Activated CD8-positive, alpha-beta memory T cell treated with anti-CD3 and anti-CD28 coated beads for 48 hours (primary cell): ENCODE results near the gene TMEM272.

ENCODE experiments used
- DNase-seq, 3 experiments: peaks; one replicate each; pipeline ENCODE4 v3.0.0-alpha.2; 2020; ENCODE audit warnings: low read depth in 2 of 3, low spot score in 2 of 3

TMEM272 gene

DNA sequence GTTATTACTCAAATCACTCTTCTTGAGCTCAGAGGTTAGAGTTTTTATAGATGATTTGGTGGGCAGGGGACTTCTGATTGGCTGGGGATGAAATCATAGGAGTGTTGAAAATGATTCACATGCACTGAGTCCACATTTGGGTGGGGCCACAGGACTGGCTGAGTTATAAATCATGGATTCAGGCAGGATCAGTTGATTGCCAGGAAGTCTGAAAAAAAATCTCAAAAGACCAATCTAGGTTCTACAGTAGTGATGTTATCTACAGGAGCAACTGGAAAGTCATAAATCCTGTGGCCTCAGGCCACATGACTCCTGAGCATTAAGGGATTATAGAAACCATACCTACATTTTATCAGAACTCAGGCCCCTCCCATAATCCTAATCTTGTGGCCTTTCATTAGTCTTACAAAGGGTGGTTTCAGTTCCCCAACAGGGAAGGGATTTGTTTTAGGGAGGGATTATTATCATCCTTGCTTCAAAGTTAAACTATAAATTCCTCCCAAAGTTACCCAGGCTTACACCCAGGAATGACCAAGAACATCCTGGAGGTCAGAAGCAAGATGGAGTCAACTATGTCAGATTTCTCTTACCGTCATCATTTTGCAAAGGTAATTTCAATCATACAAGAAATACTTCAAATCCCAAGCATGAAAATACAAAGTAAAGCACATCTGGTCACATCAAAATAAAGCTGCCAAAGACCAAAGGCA is 11.2 kb upstream of the TMEM272 start:
- DNase-seq: no peak

DNA sequence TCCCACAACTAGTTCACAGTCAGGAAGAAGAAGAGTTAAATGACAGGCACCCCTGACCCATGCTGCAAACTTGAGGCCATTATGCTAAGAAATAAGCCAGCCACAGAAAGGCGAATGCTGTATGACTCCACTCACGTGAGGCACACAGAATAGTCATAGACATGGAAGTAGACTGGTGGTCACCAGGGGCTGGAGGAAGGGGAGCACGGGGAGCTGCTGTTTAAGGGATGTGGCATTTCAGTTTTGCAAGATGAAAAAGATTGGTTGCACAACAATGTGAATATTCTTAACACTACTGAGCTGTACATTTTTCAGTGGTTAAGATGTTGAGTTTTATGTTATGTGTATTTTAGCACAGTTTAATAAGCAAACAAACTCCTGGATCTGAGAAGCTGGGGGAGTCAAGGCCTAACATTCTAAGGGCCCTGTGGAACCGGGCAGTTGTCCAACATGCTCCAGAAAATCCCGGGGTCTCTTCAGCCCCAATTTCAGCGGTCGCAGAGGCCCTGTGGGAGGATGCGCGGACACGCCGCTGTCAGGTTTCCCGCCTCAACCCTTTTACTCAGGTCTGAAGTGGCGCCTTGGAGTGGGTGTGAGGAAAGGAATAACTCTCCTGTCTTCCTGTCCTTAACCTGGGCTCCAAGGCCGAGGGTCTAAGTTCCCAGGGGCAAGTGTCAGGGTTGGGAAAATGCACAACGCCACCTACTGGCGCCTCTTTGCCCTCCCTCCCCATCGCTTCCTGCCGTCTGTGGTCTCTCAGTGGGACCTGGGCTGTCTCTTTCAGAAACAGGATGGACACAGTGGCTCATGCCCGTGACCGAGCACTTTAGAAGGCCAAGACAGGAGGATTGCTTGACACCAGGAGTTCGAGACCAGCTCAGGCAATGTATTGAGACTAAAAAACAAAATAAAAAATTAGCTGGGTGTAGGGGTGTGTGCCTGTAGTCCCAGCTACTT is 4.4 kb upstream of the TMEM272 start:
- no peak for DNase-seq

DNA sequence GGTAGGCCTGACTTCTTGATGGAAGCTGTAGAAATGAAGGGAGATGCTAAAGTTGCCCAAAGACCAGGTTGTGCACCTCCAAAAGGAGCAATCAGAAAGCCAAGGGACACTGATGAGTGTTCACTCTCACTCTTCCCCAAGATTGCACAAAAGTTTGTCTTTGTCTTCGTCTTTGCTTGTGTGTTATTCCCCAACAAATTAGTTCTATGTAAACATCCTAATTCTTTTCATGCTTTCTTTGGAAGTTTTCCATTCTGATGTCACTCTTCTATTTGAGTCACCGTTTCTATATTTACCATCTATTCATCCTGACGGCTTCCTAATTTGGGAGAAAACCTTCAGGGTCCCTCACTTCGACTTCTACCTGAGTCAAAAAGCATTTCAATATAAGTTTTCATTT is 3.7 kb upstream of the TMEM272 start:
- no peak for DNase-seq

DNA sequence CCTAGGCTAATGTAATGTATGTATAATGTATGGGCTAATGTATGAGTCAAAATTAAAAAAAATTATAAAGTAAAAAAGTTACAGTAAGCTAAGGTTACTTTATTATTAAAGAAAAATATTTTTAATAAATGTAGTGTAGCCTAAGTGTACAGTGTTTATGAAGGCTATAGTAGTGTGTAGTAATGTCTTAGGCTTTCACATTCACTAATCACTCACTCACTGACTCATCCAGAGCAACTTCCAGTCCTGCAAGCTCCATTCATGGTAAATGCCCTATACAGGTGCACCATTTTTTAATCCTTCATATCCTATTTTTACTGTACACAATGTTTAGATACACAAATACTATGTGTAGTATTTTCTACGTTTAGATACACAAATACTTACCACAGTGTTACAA is 1.8 kb upstream of the TMEM272 start:
- DNase-seq: no peak

DNA sequence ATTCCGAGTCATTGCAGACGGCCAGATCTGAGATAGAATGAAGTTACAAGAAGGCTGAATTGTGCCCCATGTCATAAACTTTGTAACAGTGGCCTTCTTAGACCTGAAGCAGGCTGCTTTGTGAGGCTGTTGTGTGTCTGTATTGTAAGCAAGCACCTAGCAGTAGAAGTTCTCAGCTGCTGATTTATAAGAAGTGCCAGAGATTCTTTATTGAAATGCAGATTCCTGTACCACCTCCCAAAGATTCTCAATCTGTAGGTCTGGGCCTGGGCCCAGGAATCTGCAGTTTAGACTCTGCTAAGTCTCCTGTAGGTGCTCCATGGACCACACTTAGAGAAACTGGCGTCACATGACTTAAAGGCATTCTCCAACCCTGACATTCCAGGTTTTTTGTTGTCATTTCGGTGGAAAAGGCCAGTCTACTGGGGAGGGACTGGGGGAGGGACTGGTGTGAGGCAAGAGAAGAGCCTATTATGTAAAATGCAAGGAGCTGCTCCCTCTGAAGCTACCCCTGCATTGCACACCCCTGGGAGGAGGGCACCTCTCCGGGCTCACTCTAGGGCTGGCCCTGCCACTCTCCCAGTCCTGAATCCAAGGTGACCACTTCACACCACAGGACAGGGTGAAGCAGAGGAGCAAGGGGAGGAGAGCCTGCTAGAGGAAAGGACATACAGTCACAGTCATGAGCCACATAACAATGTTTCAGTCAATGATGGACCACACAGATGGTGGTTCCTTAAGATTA is 769 bp upstream of the TMEM272 start:
- no peak for DNase-seq

DNA sequence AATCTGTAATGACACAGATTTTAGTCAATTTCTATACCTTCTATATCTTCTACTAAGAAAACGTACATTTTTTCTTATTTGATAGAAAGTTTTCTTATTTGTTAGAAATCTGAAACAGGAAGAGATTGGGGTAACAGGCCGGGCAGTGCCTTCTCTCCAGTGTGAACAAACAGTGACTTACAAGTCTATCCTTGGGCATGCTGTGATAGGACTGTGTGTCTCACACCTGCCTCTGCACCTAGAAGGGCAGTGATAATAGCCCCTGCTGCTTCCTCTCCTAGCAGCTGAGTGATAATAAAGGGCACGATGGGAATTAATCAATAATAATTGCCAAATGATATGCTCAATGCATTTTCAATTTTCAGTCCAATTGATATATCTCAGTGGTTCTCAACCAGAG is 1.4 kb downstream of the TMEM272 start:
- no peak for DNase-seq

DNA sequence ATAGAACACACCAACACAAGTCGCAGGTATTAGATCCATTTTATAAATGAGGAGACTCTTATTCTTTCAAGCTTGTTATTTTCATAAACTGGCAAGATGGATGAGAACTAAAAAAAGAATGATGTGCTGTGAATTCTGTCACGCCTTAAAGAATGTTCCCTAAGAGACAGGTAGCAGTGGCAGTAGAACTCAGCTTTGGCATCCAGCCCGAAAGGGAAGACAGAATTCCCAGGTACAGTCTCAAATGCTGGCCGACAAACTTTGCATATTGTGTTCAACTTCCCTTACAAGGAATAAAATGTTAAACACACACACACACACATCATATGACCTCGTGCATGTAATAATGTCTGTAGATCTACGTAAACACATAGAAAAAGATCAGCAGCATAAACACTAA is 3.2 kb downstream of the TMEM272 start:
- DNase-seq: no peak

DNA sequence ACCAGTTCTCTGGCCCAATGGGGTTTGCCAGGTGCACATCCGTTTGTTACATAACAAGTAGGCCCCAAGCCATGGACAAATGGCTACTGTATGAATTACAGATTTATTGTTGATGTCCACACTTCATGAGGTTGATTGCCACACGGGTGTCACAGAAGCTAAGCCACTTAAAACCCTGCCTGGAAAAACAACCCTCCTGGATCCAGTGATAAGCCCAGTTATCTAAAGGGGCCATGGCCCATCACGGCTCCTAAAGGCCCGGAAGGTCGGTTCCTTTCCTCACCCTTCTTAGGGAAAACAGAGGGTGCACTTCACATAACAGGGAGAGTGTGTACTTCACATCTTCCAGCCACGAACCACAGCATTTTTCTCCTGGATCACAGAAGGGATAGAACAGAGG is 4.1 kb downstream of the TMEM272 start:
- DNase-seq: no peak

DNA sequence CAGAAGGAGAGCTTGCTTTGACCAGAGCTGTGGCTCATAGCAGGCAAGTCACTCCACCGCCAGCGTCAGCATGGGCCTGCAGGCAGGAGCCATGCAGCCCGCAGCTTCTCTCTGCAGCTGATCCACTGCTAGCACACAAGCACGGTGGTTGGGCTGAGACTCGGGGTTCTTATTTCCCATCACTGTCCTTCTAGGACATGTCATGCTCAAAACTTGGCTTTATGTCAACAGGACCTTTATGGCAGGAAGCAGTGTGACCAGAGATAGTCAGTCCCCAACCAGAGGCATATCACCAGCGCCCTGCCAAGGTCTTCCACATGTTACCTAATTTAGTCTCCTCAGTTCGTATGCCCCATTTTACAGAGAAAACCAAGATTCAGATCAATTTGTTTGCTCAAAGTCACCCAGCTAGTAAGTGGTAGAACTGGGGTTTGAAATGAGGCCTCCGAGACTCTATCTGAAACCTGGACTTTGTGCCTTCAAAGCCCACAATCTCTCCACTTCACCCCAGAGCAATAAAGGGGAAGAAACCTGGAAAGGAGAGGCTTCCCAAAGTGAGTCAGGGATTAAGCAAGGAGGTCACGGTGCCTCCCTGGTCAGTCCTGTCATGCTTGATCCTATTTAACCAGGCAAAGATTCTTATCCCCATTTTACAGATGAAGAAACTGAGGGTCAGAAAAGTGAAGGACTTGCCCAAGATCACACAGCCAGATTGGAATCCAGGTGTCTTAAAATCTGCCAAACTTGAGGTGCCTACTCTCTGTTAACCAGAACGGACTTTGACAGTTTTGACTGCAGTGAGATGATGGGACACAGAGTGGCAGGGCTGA is 5.1 kb downstream of the TMEM272 start:
- DNase-seq: no peak

DNA sequence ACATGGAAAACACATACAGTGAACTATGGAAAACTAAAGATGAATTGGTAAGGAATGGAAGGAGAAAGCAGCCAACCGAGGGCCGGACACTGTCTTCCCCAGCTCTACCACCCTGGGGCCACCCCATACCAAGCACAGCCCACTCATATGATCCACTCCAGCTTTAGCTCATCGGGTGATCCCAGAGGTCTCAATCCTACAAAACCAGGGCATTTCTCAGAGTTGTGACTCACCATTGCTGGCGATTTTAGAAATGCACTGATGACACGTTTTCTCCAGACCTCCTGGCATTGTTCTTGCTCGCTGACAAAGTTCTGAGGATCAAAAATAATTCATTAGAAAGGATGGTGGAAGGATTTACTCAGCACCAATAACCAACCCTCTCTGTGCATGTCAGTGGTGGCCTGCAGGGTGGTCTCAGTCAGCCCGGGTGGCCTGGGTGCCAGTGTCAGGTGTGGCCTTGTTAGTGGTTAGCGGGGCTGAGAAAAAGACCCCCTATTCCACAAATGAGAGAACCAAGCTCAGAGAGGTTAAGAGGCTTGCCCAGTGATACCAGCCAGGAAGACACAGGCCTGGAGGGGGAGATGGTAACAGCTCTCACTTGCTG is 6.6 kb downstream of the TMEM272 start:
- no peak for DNase-seq

DNA sequence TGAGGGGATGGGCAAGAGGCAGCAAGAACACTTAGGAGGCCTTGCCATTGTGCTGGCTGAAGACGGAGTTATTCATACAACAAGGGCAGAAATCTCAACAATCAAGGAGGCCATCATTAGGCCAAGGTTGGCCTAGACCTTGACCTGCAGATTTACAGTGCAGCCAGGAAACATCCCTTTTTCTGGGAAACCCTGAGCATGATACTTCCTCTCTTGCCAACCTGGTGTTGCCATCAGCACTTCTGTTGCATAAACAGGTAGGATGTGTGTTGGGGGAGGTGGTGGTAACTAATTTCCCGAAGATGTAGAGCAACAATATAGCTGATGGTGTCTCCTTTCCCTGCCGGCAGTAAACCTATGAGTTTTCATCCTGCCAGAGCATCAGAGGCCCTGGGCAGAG is 8.0 kb downstream of the TMEM272 start:
- DNase-seq: no peak

DNA sequence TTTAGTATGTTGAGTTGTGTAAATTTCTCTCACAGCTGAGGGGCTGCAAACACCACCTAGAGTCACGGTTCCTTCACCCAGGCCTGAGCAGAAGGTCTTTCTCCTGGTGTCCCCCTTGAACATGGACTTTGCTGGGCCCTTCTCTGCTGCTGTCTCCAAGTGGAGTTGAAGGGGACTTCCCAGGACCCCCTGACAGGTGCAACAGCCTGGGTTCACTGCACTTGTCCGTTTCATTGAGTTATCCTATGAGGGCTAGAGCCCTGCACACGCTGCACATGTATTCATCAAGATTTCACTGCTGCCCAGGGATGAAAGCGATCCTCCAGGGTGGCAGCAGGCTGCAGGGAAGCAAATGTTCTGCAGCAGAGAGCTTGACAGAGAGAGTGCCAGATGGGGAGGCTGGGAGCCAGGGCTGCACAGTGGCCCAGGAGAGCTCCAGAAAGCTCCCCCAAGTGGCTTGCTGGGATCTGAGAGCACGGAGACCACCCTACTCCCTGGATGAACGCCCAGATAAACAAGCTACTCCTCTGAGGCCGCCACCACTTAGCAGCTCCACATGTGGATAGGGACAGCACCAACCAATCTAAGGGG is 10.3 kb downstream of the TMEM272 start:
- no peak for DNase-seq

DNA sequence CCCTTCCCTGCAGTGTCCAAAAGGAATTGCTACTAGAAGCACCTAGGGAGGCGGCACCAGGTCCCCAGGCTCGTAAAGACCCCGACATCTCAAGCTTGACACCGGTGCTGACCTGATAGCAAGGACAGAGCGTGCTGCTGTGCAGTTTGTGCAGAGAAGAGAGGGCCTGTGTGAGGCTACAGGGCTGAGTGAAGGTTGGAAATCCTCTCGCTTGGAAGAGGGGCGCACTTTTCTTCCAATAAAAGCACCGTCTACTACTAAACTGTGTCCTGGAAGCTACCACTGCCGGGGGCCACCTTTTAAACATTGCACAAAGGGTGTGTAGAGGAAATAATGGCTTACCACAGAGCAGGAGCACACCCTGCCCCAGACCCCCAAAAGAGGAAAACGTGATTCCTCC is 11.0 kb downstream of the TMEM272 start:
- no peak for DNase-seq

DNA sequence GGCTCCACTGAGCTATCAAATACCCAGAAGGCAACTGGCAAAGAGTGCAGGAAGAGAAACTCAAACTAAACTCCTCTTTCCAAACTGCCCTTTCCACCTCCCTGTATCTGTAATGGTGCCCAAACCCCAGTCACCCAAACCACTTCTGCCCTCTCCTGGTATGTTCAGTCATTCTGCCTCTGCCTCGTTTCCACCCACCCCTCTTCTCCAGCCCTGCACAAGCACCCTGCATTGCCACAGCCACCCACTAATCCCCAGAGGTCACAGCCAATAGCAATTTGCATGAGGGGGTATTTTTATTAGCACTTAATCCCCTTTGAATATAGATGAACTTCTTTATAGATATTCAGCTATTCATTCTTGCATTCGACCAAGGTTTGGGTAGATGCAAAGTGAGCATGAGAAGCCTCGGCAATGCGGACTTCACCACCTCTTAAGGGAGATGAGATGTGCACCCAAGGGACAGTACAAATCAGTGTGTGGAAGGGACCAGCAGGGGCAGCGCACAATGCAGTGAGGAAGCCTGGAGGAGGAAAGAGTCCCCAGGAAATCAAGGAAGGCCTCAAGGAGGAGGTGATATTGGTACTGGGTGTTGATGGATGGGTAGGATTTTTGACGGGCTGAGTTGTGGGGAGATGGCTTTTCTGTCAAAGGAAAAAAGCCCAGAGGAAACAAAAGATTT is 12.4 kb downstream of the TMEM272 start:
- no peak for DNase-seq

DNA sequence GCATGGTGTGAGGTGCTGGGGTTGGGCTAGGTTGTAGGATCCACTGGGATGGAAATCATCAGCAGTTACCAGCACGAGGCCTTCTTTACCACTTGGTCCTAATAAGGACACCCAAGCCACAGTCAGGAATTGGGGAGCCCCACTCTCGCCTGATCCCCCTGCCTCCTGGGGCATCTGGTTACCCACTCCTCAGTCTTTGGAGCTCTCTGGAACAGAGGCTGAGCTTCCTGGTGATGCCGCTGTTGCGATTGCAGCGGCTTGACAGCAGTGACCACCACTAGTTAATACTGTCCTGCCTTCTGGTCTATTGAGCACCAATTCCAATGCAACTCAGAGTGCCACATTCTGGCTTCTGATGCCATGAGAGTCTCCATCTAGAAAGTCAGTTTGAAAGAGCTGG is 13.5 kb downstream of the TMEM272 start:
- DNase-seq: no peak

DNA sequence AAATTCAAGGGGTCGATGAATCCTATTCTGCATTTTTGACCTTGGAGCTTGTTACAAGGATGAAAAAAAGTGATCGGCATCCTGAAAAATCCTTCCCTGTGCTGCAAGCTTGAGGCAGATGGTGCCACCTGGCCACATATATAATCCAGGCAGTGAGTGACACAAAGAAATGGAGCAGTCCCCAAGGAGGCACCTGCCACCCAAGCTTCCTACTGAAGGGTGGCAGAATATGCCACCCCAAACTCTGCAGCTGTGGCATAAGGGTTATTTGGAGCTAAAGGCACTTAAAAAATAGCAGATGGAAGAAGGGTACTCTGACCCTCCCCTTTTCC is 15.4 kb downstream of the TMEM272 start:
- DNase-seq: no peak

DNA sequence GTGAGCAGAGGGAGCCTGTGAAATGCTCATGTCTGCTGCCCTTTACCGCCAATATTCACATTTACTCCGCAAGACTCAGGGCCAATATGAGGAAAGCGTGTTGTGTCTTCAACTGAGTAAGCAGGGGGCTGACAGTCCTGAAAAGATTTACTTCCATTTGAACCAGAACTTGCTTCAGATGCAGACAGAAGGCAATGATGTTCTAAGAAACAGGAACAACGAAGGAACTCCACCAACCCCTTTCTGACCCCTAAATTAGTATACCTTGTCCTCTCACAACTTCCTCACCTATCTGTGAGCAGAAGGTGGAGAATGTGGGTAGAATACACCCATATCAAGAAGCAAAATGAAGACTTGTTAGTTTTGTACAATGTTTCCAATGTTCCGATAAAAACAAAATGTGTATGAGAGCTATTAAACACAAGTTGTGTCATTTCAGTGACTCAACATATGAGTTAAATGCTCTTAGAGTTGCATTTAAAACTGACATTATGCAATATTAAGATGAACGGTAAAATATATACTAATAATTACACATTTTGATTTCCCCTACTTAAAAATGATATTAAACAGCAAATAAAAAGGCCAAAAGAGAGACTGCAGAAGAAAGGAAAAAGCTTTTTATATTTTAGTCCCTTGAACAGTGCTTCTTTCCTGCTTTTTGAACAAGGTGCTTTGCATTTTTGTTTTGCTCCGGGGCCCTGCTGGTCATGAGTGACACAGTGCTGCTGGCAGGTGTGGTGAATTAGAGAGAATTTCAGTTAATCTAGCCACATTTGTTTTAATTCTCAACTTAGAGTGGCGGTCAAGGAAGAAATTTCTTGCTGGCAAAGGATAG is 16.0 kb downstream of the TMEM272 start:
- DNase-seq: no peak

DNA sequence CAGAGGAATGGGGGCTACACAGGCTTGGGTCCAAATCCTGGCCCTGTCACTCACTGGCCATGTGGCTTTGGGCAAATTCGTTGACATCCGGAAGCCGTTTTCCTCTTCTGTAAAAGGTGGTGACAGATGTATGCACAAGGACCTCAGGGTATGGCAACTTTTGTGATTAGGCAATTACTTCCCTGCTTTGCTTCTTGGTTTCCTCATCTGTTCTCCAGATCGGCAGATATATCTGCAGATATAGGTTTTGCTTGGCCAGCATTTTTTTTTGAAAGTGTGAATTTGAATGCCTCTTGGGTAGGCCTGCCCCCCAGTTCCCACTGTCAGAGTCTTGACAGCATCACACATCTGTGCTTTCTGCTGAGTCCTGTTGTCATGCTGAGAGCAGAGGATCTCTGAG is 17.7 kb downstream of the TMEM272 start:
- no peak for DNase-seq

DNA sequence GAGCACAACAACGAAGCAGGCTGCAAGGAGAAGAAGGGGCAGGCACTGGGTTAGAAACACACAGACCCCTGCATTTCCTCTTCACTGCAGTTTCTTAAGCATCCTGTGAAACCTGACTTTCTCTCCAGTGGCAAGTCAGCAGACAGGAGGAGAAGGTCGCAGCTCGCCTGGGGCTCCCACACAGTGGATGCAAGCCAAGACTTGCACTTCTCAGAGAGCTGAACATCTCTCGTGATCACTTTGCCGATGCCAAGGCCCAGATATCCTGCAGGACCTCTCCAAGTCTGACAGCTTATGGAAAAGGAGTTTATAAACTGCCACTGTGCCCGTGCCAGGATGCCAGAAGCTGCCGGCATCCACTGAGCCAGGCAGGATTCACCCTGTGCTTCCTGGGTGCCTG is 18.4 kb downstream of the TMEM272 start:
- no peak for DNase-seq
